HepG2 (cell line): ENCODE results near the gene NYAP1. TPM values are rescaled to one million over a fixed set of nuclear protein-coding genes. Genes with fewer than 3 reads are reported as not detected.
A peak's percentile ranks its signal among the peaks of the same experiment; 100 is the strongest.

Experiments used
- AGO2 ChIP-seq: fragments of 200-400 bp; formaldehyde crosslinking; optimal IDR thresholded peaks from 2 replicates; pipeline ENCODE3; 2017; ENCODE audit warnings: mild to moderate bottlenecking, low read depth, low read length, moderate library complexity
- ELF1 ChIP-seq: sonication (generic); formaldehyde crosslinking; IDR thresholded peaks from 2 replicates; pipeline ENCODE4 v1.4.0; 2020; ENCODE audit warnings: missing genetic modification reagents
- ETV5 ChIP-seq: IDR thresholded peaks from 2 replicates; pipeline ENCODE4 v1.6.1; 2018; ENCODE audit warnings: missing biosample characterization, missing genetic modification reagents, inconsistent platforms, borderline replicate concordance
- GZF1 ChIP-seq: sonication (generic); formaldehyde crosslinking; IDR thresholded peaks from 2 replicates; pipeline ENCODE4 v1.5.1; 2020; ENCODE audit warnings: mild to moderate bottlenecking, missing genetic modification reagents
- HOXD1 ChIP-seq: sonication (generic); formaldehyde crosslinking; IDR thresholded peaks from 2 replicates; pipeline ENCODE4 v1.5.0; 2020; ENCODE audit warnings: missing genetic modification reagents
- IKZF1 ChIP-seq: fragments of 450-650 bp; IDR thresholded peaks from 2 replicates; pipeline ENCODE4 v1.7.1; 2016
- POLR2A ChIP-seq, 2 experiments: IDR thresholded peaks; 2 replicates each; pipeline ENCODE4 v1.6.1; 2011; ENCODE audit warnings: low read depth in 2 of 2, low read length in 2 of 2, mild to moderate bottlenecking in 1 of 2, moderate library complexity in 1 of 2; ENCODE audit not compliant: insufficient read depth in 1 of 2
- SPEN ChIP-seq: sonication (generic); formaldehyde crosslinking; IDR thresholded peaks from 2 replicates; pipeline ENCODE4 v1.5.1; 2020; ENCODE audit warnings: low read depth, mild to moderate bottlenecking, missing genetic modification reagents
- ZNF292 ChIP-seq: sonication (generic); formaldehyde crosslinking; IDR thresholded peaks from 2 replicates; pipeline ENCODE4 v1.8.1; 2022; ENCODE audit warnings: mild to moderate bottlenecking, low read depth, missing genetic modification reagents, borderline replicate concordance
- ZNF768 ChIP-seq: sonication (generic); formaldehyde crosslinking; IDR thresholded peaks from 2 replicates; pipeline ENCODE4 v1.4.0; 2020; ENCODE audit warnings: missing genetic modification reagents
- polyA plus RNA-seq, 8 experiments: library from polyadenylated mRNA; depleted of rRNA in 3 of 8; stranded (reverse) in 7 of 8; unstranded in 1 of 8; fragments of >200 nt; fragmentation: Illumina TruSeq in 4 of 8; extraction: Trizol in 4 of 8; gene quantifications; 2 replicates each; pipeline versions ENCODE4 v1.2.1 to v1.2.3, GENCODE V29; 2011 to 2016; ENCODE audit warnings: low read depth in 4 of 8, missing spikeins in 1 of 8, mixed read lengths in 1 of 8; ENCODE audit not compliant: insufficient read depth in 1 of 8
- total RNA-seq, 5 experiments: library from RNA; depleted of rRNA; stranded (reverse); fragments of >200 nt; fragmentation: Illumina TruSeq; extraction: Trizol; gene quantifications; 2 replicates each; pipeline ENCODE4 v1.2.3, GENCODE V29; 2016; ENCODE audit warnings: low read depth in 1 of 5
- TF ChIP-seq, protein P1 (sequence below): sonication (generic); formaldehyde crosslinking; IDR thresholded peaks from 2 replicates; pipeline ENCODE4 v1.9.0; 2021; ENCODE audit warnings: mild to moderate bottlenecking, missing genetic modification reagents
- TF ChIP-seq, protein P2 (sequence below): sonication (generic); formaldehyde crosslinking; IDR thresholded peaks from 2 replicates; pipeline ENCODE4 v1.4.0; 2020; ENCODE audit warnings: missing genetic modification reagents
- TF ChIP-seq, protein P3 (sequence below): IDR thresholded peaks from 2 replicates; pipeline ENCODE4 v1.4.0; 2020; ENCODE audit warnings: mild to moderate bottlenecking, missing genetic modification reagents
- TF ChIP-seq, protein P4 (sequence below): sonication (generic); formaldehyde crosslinking; conservative IDR thresholded peaks from 2 replicates; pipeline ENCODE4 v1.4.0; 2020; ENCODE audit warnings: missing genetic modification reagents
- TF ChIP-seq, protein P5 (sequence below): sonication (generic); formaldehyde crosslinking; IDR thresholded peaks from 2 replicates; pipeline ENCODE4 v1.8.1; 2023; ENCODE audit warnings: mild to moderate bottlenecking, inconsistent platforms, moderate library complexity, missing genetic modification reagents, borderline replicate concordance

NYAP1 gene
- total and polyA plus RNA-seq, 2 of the 13 experiments (the other 11 are each of a cell fraction or from before 2014, with no cell fraction given), result 0.15 to 0.46 TPM

DNA sequence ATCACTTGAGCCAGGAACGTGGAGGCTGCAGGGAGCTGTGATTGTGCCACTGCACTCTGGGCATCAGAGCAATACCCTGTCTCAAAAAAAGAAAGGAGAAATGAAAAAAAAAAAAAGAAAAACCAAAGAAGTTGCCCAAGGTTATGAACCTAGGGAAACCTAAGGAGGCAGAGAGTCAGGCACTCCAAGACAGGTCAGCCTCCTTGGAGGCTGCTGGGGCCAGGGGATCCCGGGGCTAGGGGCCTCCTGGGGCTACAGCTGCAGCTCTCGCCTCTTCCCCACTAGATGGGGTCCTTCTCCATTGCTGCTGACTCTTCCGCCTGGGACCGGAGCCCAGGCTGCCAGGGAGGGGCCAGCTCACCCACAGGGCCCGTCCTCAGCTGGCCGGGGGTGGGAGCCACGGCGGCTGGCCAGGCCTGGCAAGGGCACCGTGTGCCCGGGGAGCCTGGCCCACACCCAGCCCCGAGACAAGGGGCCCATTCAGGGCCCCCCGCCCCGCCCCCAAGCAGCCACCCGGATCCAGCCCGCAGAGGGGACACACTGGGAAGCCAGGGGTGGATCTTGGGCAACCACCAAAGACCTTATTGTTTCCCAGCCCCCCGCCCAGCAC, 17.9 kb upstream of the NYAP1 start (continued):
- TF ChIP-seq, protein P1, sequence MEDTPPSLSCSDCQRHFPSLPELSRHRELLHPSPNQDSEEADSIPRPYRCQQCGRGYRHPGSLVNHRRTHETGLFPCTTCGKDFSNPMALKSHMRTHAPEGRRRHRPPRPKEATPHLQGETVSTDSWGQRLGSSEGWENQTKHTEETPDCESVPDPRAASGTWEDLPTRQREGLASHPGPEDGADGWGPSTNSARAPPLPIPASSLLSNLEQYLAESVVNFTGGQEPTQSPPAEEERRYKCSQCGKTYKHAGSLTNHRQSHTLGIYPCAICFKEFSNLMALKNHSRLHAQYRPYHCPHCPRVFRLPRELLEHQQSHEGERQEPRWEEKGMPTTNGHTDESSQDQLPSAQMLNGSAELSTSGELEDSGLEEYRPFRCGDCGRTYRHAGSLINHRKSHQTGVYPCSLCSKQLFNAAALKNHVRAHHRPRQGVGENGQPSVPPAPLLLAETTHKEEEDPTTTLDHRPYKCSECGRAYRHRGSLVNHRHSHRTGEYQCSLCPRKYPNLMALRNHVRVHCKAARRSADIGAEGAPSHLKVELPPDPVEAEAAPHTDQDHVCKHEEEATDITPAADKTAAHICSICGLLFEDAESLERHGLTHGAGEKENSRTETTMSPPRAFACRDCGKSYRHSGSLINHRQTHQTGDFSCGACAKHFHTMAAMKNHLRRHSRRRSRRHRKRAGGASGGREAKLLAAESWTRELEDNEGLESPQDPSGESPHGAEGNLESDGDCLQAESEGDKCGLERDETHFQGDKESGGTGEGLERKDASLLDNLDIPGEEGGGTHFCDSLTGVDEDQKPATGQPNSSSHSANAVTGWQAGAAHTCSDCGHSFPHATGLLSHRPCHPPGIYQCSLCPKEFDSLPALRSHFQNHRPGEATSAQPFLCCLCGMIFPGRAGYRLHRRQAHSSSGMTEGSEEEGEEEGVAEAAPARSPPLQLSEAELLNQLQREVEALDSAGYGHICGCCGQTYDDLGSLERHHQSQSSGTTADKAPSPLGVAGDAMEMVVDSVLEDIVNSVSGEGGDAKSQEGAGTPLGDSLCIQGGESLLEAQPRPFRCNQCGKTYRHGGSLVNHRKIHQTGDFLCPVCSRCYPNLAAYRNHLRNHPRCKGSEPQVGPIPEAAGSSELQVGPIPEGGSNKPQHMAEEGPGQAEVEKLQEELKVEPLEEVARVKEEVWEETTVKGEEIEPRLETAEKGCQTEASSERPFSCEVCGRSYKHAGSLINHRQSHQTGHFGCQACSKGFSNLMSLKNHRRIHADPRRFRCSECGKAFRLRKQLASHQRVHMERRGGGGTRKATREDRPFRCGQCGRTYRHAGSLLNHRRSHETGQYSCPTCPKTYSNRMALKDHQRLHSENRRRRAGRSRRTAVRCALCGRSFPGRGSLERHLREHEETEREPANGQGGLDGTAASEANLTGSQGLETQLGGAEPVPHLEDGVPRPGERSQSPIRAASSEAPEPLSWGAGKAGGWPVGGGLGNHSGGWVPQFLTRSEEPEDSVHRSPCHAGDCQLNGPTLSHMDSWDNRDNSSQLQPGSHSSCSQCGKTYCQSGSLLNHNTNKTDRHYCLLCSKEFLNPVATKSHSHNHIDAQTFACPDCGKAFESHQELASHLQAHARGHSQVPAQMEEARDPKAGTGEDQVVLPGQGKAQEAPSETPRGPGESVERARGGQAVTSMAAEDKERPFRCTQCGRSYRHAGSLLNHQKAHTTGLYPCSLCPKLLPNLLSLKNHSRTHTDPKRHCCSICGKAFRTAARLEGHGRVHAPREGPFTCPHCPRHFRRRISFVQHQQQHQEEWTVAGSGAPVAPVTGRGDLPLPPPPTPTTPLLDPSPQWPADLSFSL (CRISPR knock-in tag), result no peak
- peak; percentile 29; the same call in 1 of the 2 replicates for TF ChIP-seq ETV5 (CRISPR knock-in tag)
- TF ChIP-seq, protein P2, sequence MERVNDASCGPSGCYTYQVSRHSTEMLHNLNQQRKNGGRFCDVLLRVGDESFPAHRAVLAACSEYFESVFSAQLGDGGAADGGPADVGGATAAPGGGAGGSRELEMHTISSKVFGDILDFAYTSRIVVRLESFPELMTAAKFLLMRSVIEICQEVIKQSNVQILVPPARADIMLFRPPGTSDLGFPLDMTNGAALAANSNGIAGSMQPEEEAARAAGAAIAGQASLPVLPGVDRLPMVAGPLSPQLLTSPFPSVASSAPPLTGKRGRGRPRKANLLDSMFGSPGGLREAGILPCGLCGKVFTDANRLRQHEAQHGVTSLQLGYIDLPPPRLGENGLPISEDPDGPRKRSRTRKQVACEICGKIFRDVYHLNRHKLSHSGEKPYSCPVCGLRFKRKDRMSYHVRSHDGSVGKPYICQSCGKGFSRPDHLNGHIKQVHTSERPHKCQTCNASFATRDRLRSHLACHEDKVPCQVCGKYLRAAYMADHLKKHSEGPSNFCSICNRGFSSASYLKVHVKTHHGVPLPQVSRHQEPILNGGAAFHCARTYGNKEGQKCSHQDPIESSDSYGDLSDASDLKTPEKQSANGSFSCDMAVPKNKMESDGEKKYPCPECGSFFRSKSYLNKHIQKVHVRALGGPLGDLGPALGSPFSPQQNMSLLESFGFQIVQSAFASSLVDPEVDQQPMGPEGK (CRISPR knock-in tag), result peak; percentile 90
- peak; percentile 17; the same call in 1 of the 2 replicates for TF ChIP-seq ZNF768 (CRISPR knock-in tag)
- TF ChIP-seq SPEN (CRISPR knock-in tag), result no peak
- TF ChIP-seq, protein P3, sequence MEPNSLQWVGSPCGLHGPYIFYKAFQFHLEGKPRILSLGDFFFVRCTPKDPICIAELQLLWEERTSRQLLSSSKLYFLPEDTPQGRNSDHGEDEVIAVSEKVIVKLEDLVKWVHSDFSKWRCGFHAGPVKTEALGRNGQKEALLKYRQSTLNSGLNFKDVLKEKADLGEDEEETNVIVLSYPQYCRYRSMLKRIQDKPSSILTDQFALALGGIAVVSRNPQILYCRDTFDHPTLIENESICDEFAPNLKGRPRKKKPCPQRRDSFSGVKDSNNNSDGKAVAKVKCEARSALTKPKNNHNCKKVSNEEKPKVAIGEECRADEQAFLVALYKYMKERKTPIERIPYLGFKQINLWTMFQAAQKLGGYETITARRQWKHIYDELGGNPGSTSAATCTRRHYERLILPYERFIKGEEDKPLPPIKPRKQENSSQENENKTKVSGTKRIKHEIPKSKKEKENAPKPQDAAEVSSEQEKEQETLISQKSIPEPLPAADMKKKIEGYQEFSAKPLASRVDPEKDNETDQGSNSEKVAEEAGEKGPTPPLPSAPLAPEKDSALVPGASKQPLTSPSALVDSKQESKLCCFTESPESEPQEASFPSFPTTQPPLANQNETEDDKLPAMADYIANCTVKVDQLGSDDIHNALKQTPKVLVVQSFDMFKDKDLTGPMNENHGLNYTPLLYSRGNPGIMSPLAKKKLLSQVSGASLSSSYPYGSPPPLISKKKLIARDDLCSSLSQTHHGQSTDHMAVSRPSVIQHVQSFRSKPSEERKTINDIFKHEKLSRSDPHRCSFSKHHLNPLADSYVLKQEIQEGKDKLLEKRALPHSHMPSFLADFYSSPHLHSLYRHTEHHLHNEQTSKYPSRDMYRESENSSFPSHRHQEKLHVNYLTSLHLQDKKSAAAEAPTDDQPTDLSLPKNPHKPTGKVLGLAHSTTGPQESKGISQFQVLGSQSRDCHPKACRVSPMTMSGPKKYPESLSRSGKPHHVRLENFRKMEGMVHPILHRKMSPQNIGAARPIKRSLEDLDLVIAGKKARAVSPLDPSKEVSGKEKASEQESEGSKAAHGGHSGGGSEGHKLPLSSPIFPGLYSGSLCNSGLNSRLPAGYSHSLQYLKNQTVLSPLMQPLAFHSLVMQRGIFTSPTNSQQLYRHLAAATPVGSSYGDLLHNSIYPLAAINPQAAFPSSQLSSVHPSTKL, result 0 out of 2 replicates have a peak, but pooled peaks have one; percentile 7
- TF ChIP-seq ELF1, result peak; percentile 15; the same call in 1 of the 2 replicates
- TF ChIP-seq ZNF292 (CRISPR knock-in tag), result no peak
- no peak for TF ChIP-seq POLR2A (IDR thresholded peaks at IDR 0.05; ENCODE audit: insufficient read depth in 1 of 2, low read depth in 2 of 2, low read length in 2 of 2)
- no peak for TF ChIP-seq IKZF1
- no peak for TF ChIP-seq HOXD1 (CRISPR knock-in tag)
- TF ChIP-seq, protein P4, sequence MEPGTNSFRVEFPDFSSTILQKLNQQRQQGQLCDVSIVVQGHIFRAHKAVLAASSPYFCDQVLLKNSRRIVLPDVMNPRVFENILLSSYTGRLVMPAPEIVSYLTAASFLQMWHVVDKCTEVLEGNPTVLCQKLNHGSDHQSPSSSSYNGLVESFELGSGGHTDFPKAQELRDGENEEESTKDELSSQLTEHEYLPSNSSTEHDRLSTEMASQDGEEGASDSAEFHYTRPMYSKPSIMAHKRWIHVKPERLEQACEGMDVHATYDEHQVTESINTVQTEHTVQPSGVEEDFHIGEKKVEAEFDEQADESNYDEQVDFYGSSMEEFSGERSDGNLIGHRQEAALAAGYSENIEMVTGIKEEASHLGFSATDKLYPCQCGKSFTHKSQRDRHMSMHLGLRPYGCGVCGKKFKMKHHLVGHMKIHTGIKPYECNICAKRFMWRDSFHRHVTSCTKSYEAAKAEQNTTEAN (CRISPR knock-in tag), result no peak
- TF ChIP-seq GZF1 (CRISPR knock-in tag), result no peak
- TF ChIP-seq AGO2, result no peak
- TF ChIP-seq, protein P5, sequence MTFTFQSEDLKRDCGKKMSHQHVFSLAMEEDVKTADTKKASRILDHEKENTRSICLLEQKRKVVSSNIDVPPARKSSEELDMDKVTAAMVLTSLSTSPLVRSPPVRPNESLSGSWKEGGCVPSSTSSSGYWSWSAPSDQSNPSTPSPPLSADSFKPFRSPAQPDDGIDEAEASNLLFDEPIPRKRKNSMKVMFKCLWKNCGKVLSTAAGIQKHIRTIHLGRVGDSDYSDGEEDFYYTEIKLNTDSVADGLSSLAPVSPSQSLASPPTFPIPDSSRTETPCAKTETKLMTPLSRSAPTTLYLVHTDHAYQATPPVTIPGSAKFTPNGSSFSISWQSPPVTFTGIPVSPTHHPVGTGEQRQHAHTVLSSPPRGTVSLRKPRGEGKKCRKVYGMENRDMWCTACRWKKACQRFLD, result no peak
